SK-N-SH treated with all-trans-retinoic acid at 6 μM for 48 hours (cell line): Measurements from ENCODE around the gene KCNK10.

Experiments
- GLIS3 ChIP-seq: fragments of 250-450 bp; sonication (Bioruptor Pico); IDR thresholded peaks from 2 replicates; pipeline ENCODE4 v1.5.0; 2020; ENCODE audit warnings: mild to moderate bottlenecking, moderate library complexity
- SNAI2 ChIP-seq: fragments of 250-450 bp; sonication (Bioruptor Pico); IDR thresholded peaks from 2 replicates; pipeline ENCODE4 v1.5.0; 2020; ENCODE audit warnings: mild to moderate bottlenecking, moderate library complexity
- TF ChIP-seq, protein P1 (sequence below): fragments of 250-450 bp; sonication (Bioruptor Pico); IDR thresholded peaks from 2 replicates; pipeline ENCODE4 v1.5.1; 2020; ENCODE audit warnings: low read depth, mild to moderate bottlenecking, moderate library complexity

DNA sequence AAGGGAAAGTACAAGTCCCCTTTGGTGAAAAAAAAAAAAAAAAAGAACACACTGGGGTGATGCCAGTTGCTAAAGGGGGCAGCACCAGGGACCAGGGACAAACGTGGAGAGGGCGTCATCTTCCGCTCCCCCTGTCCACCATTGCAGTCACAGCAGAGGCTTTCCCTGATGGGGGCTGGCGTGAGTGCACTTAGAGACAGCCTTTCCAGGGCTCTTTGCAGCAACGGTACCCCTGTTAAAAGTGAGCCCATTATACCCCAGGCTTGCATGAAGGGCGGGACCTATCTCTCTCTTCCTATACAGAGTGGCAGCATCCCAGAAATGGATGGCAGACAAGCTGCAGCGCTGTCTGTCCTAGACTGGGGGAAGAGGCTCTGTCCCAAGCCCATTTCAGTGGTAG is 155.0 kb downstream of the KCNK10 start:
- TF ChIP-seq, protein P1, sequence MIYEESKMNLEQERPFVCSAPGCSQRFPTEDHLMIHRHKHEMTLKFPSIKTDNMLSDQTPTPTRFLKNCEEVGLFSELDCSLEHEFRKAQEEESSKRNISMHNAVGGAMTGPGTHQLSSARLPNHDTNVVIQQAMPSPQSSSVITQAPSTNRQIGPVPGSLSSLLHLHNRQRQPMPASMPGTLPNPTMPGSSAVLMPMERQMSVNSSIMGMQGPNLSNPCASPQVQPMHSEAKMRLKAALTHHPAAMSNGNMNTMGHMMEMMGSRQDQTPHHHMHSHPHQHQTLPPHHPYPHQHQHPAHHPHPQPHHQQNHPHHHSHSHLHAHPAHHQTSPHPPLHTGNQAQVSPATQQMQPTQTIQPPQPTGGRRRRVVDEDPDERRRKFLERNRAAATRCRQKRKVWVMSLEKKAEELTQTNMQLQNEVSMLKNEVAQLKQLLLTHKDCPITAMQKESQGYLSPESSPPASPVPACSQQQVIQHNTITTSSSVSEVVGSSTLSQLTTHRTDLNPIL (CRISPR knock-in tag), result no peak
- TF ChIP-seq SNAI2 (no peak), GLIS3 (CRISPR knock-in tag) (no peak)
